Fibroblast of skin of left biceps (primary cell): Measurements from ENCODE around the gene COP1.
"Not testable (repeated sequence)": the region's sequence is repeated elsewhere in the genome, so short reads cannot be mapped to it uniquely, and the experiment has no call there.

Experiments used
- DNase-seq, 2 experiments: peaks; one replicate each; pipeline ENCODE4 v3.0.0-alpha.2; 2013; ENCODE audit warnings: low read depth in 2 of 2

COP1 gene

GRCh38 chr1:176134666-176135065 lies 72.4 kb downstream of the COP1 start:
- no peak for DNase-seq

GRCh38 chr1:176122282-176122681 lies 84.8 kb downstream of the COP1 start:
- no peak for DNase-seq

- DNase-seq: no peak
Measured at GRCh38 chr1:176119549-176119948, 87.5 kb downstream of the COP1 start.

- peak; percentile 23 to 28 for DNase-seq
Measured at GRCh38 chr1:176118985-176119384, 88.1 kb downstream of the COP1 start.

- no peak for DNase-seq
Measured at GRCh38 chr1:176111835-176112234, 95.3 kb downstream of the COP1 start.

- DNase-seq: no peak
Measured at GRCh38 chr1:176110203-176110602, 96.9 kb downstream of the COP1 start.

- no peak for DNase-seq
Measured at GRCh38 chr1:176102768-176103350, 104.2 kb downstream of the COP1 start.

- DNase-seq: no peak
Measured at GRCh38 chr1:176101951-176102642, 105.0 kb downstream of the COP1 start.

- no peak for DNase-seq
Measured at GRCh38 chr1:176098560-176098959, 108.5 kb downstream of the COP1 start.

GRCh38 chr1:176096015-176096414 lies 111.1 kb downstream of the COP1 start:
- DNase-seq: no peak

GRCh38 chr1:176090766-176091165 lies 116.3 kb downstream of the COP1 start:
- DNase-seq: no peak

- DNase-seq: not testable (repeated sequence)
Measured at GRCh38 chr1:176087746-176088145, 119.3 kb downstream of the COP1 start.

- peak; percentile 23 to 33 for DNase-seq
Measured at GRCh38 chr1:176073524-176074157, 133.4 kb downstream of the COP1 start.

- DNase-seq: no peak
Measured at GRCh38 chr1:176068901-176069300, 138.2 kb downstream of the COP1 start.

GRCh38 chr1:176068256-176068655 lies 138.8 kb downstream of the COP1 start:
- DNase-seq: no peak

GRCh38 chr1:176066709-176067108 lies 140.4 kb downstream of the COP1 start:
- DNase-seq: no peak

- no peak for DNase-seq
Measured at GRCh38 chr1:176058686-176059085, 148.4 kb downstream of the COP1 start.

- DNase-seq: no peak
Measured at GRCh38 chr1:176056312-176056711, 150.8 kb downstream of the COP1 start.

- no peak for DNase-seq
Measured at GRCh38 chr1:176055398-176055797, 151.7 kb downstream of the COP1 start.

- DNase-seq: no peak
Measured at GRCh38 chr1:176051902-176052518, 155.1 kb downstream of the COP1 start.

GRCh38 chr1:176051402-176051801 lies 155.7 kb downstream of the COP1 start:
- DNase-seq: no peak

- DNase-seq: no peak
Measured at GRCh38 chr1:176049582-176049981, 157.5 kb downstream of the COP1 start.

- DNase-seq: no peak
Measured at GRCh38 chr1:176046926-176047325, 160.2 kb downstream of the COP1 start.
